Duodenal mucosa (tissue), 2 donors: Measurements from ENCODE around the gene SDF2L1.
"Not testable (repeated sequence)": the region's sequence is repeated elsewhere in the genome, so short reads cannot be mapped to it uniquely, and the experiment has no call there.

ENCODE experiments used
- H3K27ac ChIP-seq: one replicate; pipeline ENCODE4 v1.7.0; 2013; ENCODE audit warnings: low read depth, low read length
- H3K27me3 ChIP-seq, 2 donors: one replicate each; pipeline ENCODE4 v1.7.0; 2013; ENCODE audit warnings: low read length in 2 of 2, control low read depth in 1 of 2; ENCODE audit not compliant: insufficient read depth in 2 of 2, control insufficient read depth in 1 of 2
- H3K36me3 ChIP-seq, 2 donors: one replicate each; pipeline ENCODE4 v1.7.0; 2013; ENCODE audit warnings: low read length in 2 of 2, control low read depth in 1 of 2; ENCODE audit not compliant: insufficient read depth in 2 of 2, control insufficient read depth in 1 of 2
- H3K4me1 ChIP-seq, 2 donors: one replicate each; pipeline ENCODE4 v1.7.0; 2013; ENCODE audit warnings: low read length in 2 of 2, control low read depth in 1 of 2; ENCODE audit not compliant: insufficient read depth in 2 of 2, control insufficient read depth in 1 of 2
- H3K4me3 ChIP-seq, 2 donors: one replicate each; pipeline ENCODE4 v1.7.0; 2013; ENCODE audit warnings: low read length in 2 of 2, low read depth in 1 of 2
- H3K9ac ChIP-seq, 2 donors: one replicate each; pipeline ENCODE4 v1.7.0; 2013; ENCODE audit warnings: low read length in 2 of 2, low read depth in 1 of 2
- H3K9me3 ChIP-seq, 2 donors: one replicate each; pipeline ENCODE4 v1.7.0; 2013; ENCODE audit warnings: low read length in 2 of 2, control low read depth in 1 of 2; ENCODE audit not compliant: control insufficient read depth in 1 of 2

SDF2L1 gene

DNA sequence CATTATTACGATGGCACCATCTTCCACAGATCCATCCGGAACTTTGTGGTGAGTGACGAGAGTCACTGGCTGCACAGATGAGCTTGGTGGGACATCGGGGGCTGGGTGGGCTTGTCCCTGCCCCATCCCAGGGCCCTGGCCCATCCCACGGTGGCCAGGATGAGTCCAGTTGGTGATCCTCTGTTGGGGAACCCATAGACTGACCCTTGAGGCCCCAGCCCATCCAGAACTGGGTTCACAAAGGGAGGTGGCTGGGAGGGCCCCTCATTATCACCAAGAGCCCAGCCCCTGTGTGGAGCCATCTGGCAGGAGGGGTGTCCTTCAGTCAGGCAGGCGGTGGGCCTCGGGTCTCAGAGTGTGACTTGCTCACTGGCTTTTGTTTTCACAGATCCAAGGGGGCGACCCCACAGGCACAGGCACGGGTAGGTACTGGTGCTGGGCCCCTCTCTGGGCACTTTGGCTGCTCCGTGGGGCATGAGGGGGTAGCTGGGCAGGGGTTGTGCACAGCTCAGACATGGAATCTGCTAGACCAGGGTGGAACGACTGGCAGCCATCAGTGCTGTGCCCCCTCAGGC lies 45.7 kb downstream of the SDF2L1 start:
- H3K27me3 ChIP-seq, result no peaks in the 10 kb centered on the region
- H3K9ac ChIP-seq, result no peak overlapping the region
- peaks cover 18 to 66% of the 10 kb centered on the region in 2 donors for H3K36me3 ChIP-seq
- H3K9me3 ChIP-seq, result no peaks in the 10 kb centered on the region
- no peak overlapping the region for H3K27ac ChIP-seq
- no peak overlapping the region for H3K4me3 ChIP-seq
- no peaks in the 10 kb centered on the region for H3K4me1 ChIP-seq

GRCh38 chr22:21688341-21688705 lies 46.2 kb downstream of the SDF2L1 start:
- Histone ChIP-seq H3K36me3 (peaks cover 13 to 63% of the 10 kb centered on the region in 2 donors), H3K4me1 (no peaks in the 10 kb centered on the region), H3K9me3 (no peaks in the 10 kb centered on the region), H3K27me3 (no peaks in the 10 kb centered on the region), H3K27ac (no peak overlapping the region), H3K4me3 (no peak overlapping the region), H3K9ac (no peak overlapping the region)

- no peaks in the 10 kb centered on the region for H3K27me3 ChIP-seq
- H3K9me3 ChIP-seq, result no peaks in the 10 kb centered on the region
- no peak overlapping the region for H3K9ac ChIP-seq
- H3K36me3 ChIP-seq, result peaks cover 15 to 63% of the 10 kb centered on the region in 2 donors
- no peak overlapping the region for H3K4me3 ChIP-seq
- H3K4me1 ChIP-seq, result no peaks in the 10 kb centered on the region
- H3K27ac ChIP-seq, result no peak overlapping the region
These were observed 46.7 kb downstream of the SDF2L1 start for GRCh38 chr22:21688706-21689381.

GRCh38 chr22:21690401-21690801 lies 48.3 kb downstream of the SDF2L1 start:
- Histone ChIP-seq H3K4me1 (no peaks in the 10 kb centered on the region), H3K9me3 (no peaks in the 10 kb centered on the region), H3K27ac (no peak overlapping the region), H3K4me3 (no peak overlapping the region), H3K27me3 (no peaks in the 10 kb centered on the region), H3K9ac (no peak overlapping the region), H3K36me3 (peaks cover 15 to 68% of the 10 kb centered on the region in 2 donors)

- H3K4me3 ChIP-seq, result no peak overlapping the region
- H3K9me3 ChIP-seq, result no peaks in the 10 kb centered on the region
- H3K27ac ChIP-seq, result no peak overlapping the region
- H3K36me3 ChIP-seq, result peaks cover 18 to 68% of the 10 kb centered on the region in 2 donors
- no peak overlapping the region for H3K9ac ChIP-seq
- no peaks in the 10 kb centered on the region for H3K4me1 ChIP-seq
- no peaks in the 10 kb centered on the region for H3K27me3 ChIP-seq
These were observed 49.7 kb downstream of the SDF2L1 start for GRCh38 chr22:21691816-21692215.

- H3K9ac ChIP-seq, result not testable (repeated sequence)
These were observed 50.8 kb downstream of the SDF2L1 start for GRCh38 chr22:21692856-21693255.

GRCh38 chr22:21693333-21693998 lies 51.4 kb downstream of the SDF2L1 start:
- Histone ChIP-seq H3K27ac (no peak overlapping the region), H3K27me3 (no peaks in the 10 kb centered on the region), H3K4me1 (no peaks in the 10 kb centered on the region), H3K9me3 (no peaks in the 10 kb centered on the region), H3K36me3 (peaks cover 26 to 66% of the 10 kb centered on the region in 2 donors), H3K9ac (no peak overlapping the region), H3K4me3 (no peak overlapping the region)

More at GRCh38 chr22:21692856-21693255, 50.8 kb downstream of the SDF2L1 start:
- H3K4me3 ChIP-seq, H3K9me3 ChIP-seq, H3K27me3 ChIP-seq, H3K27ac ChIP-seq, H3K4me1 ChIP-seq: not testable (repeated sequence)
- H3K36me3 ChIP-seq, result peaks cover 22 to 70% of the 10 kb centered on the region in 2 donors
